GM12801 (cell line): ENCODE measurements around the gene UBE4B.

ENCODE experiments used
- TF ChIP-seq, protein P1 (sequence below): IDR thresholded peaks from one replicate; pipeline ENCODE4 v1.5.1; 2011; ENCODE audit warnings: control low read depth; ENCODE audit not compliant: insufficient read length; ENCODE audit errors: extremely low read depth

UBE4B gene

DNA sequence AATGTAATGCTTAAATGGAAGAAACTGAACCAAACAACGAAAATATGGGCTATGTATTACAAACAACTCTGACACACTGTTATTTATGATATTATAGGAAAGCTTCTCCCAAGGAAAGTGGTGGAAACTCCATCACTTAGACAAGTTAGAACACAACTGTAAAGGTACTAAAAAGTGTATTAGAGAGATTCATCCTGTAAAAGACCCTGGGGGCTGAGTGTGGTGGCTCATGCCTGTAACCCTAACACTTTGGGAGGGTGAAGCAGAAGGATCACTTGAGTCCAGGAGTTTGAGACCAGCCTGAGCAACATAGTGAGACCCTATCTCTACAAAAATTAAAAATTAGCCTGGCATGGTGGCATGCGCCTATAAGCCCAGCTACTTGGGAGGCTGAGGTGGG lies 7.4 kb upstream of the UBE4B start:
- TF ChIP-seq, protein P1, sequence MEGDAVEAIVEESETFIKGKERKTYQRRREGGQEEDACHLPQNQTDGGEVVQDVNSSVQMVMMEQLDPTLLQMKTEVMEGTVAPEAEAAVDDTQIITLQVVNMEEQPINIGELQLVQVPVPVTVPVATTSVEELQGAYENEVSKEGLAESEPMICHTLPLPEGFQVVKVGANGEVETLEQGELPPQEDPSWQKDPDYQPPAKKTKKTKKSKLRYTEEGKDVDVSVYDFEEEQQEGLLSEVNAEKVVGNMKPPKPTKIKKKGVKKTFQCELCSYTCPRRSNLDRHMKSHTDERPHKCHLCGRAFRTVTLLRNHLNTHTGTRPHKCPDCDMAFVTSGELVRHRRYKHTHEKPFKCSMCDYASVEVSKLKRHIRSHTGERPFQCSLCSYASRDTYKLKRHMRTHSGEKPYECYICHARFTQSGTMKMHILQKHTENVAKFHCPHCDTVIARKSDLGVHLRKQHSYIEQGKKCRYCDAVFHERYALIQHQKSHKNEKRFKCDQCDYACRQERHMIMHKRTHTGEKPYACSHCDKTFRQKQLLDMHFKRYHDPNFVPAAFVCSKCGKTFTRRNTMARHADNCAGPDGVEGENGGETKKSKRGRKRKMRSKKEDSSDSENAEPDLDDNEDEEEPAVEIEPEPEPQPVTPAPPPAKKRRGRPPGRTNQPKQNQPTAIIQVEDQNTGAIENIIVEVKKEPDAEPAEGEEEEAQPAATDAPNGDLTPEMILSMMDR, result no peak

DNA sequence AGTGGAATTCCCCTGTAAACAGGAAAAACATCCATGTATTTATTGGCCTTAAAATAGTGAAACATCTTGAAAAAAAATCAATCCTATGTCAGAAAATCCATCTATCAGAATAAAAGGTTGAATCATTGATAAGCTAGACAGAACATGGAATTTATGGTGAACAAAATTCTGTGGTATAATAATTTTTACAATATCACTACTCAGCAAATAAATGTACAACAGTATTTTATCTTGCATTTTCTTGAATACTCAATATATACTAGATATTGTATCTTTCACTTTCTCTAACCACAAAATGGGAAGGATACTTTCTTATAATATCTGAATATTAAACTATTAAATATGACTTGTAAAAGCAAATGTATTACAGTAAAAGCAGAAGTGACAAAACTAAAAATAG lies 5.7 kb upstream of the UBE4B start:
- TF ChIP-seq, protein P1, result no peak

DNA sequence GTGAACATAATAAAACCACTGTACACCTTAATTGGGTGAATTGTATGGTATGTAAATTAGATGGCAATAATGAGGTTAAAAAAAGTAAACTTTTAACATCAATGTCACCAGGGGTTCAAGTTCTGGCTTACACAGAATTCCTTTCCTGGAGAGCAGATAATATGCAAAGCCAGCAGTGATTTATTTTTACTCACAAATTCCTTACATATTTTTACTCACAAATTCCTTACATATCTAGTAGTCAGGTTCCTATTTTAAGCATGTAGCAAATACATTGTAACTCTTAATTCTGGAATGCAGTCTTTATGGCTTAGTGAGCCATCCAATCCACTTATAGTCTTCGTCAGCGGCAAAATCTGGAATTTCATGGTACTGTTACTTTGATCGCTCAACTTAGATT lies 1.3 kb upstream of the UBE4B start:
- TF ChIP-seq, protein P1, result no peak

DNA sequence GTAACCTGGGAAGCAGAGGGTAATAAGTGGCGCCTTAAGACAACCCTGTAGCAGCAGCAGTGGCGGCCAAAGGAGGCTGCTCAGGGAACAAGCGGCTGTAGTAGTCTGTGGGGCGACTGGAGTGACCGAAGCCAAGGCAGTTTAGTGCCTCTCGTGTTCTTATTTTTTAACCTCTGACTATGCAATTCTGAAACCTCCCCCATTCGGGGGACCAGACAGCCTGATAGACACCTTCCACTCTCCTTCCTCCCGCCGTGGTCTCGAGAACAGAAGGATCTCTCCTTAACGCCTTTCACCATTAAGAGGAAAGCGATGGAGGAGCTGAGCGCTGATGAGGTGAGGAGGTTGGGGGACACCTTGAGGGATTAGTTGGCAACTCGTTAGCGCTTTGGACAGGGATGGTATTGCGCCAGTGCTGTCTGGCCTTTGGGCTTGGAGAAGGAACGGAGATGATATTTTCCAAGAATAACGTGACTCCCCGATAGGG lies 644 bp downstream of the UBE4B start:
- TF ChIP-seq, protein P1, result no peak

DNA sequence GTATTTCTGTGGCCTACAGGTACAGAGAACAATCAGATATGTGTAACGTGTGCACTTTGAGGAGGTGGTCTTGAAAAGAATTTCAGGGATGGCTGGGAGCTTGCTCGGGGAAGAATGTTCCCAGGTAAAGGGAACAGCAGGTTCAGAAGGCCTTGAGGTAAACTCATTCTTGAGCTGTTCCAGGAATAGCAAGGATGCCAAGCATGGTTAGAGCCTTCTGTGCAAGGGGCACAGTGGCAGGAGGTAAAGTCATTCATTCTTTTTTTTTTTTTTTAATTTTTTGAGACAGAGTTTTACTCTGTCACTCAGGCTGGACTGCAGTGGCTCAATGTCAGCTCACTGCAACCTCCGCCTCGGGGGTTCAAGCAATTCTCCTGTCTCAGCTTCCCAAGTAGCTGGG lies 10.0 kb downstream of the UBE4B start:
- TF ChIP-seq, protein P1, result no peak

DNA sequence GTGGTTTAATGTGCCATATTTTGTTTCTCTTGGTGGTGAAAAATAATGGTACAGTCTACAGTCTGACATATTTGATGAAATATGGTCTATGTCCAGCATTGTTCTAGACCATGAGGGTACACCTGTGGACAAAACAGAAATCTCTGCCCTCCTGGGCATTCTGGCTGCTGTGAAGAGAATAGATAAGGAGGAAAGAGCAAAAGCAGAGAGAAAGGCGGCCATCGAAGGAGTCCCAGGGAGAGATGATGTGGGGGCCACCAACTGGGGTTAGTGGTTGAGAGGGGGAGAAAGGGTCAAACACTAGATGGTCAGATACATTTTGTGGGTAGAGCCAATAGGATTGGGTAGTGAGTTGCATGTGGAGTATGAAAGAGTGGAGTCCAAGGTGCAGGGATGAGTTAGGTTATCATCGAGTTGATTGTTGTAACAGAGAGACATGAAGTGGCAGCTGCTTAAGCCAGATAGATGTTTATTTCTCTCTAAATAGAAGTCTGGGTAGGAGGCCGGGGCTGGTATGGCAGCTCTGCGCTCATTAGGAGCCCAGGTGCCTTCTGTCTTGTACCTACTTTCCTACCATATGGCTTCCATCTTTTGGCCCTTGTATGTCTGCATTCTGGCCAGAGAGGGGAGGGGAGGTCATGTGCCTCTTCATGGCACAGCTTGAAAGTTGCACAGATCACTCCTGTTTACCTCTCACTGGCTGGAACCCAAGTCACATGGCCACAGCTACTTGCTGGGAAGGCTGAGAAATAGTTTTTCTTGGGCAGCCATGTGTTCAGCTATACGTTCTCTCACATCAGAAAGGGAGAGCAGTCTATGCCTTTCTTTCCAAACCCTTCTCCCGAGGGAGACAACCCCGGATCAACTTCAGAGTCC lies 13.0 kb downstream of the UBE4B start:
- TF ChIP-seq, protein P1, result no peak

DNA sequence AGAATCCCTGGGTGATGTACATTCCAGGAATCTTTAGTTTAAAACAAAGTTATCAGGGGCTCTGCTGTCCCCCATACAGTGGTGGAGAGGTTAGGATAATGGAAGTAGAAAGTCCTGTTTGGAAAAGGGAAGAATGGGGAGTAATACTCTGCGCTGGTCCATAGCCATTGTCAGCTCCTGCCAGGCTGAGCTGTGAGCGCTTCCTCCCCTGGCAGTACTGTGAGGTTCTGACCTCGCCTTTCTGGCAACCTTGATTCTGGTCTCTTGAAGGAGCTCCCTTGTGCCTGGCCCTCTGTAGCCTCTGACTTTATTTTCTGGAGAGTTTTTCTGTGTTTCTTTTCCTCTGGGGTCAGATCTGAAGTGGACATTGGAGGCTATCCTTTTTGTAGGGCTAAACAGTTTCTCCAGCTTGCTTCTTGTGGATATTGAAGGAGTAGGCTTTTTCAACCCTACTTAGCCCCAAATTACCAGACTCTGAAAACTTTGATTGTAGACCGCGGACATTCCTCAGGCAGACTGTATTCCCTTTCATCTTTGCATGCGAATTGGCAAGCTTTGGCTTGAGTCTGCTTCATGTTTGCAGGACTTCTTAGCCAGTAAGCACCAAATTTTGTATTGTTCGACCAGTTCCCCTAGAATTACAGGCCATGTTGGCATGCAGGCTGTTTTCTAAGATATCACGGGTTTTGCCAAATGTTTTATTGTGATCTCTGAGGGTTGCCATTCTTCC lies 13.8 kb downstream of the UBE4B start:
- TF ChIP-seq, protein P1, result no peak
